Keratinocyte (primary cell): ENCODE measurements around the gene ACSS1. TPM values are rescaled to one million over a fixed set of nuclear protein-coding genes. Genes with fewer than 3 reads are reported as not detected.

Experiments used
- DNase-seq: peaks from one replicate; pipeline ENCODE4 v3.0.0-alpha.2; 2011; ENCODE audit warnings: low read depth, missing footprints, low spot score
- FAIRE-seq: peaks from 2 replicates; lab custom pipeline; 2011; peaks lifted over from hg19 to GRCh38; lab: Jason Lieb, UNC
- H2AFZ ChIP-seq: 2 replicates; pipeline ENCODE4 v1.6.0; 2012; ENCODE audit warnings: low read length, control low read depth, inconsistent platforms; ENCODE audit not compliant: control insufficient read depth
- H3K27ac ChIP-seq: 2 replicates; pipeline ENCODE4 v1.5.1; 2011; ENCODE audit warnings: low read length; ENCODE audit not compliant: control insufficient read depth, insufficient read depth
- H3K27me3 ChIP-seq: 3 replicates; pipeline ENCODE4 v1.6.0; 2011; ENCODE audit warnings: low read length; ENCODE audit not compliant: control insufficient read depth, insufficient read depth; ENCODE audit errors: extremely low read depth
- H3K36me3 ChIP-seq, 2 experiments: 2 replicates in 1 of 2; 3 replicates in 1 of 2; pipeline ENCODE4 v1.5.1; 2011; ENCODE audit warnings: low read length in 2 of 2, mild to moderate bottlenecking in 1 of 2; ENCODE audit not compliant: control insufficient read depth in 2 of 2, insufficient read depth in 2 of 2; ENCODE audit errors: extremely low read depth in 1 of 2
- H3K4me1 ChIP-seq: 3 replicates; pipeline ENCODE4 v1.5.1; 2011; ENCODE audit warnings: low read length; ENCODE audit not compliant: control insufficient read depth, insufficient read depth; ENCODE audit errors: extremely low read depth
- H3K4me2 ChIP-seq: 3 replicates; pipeline ENCODE4 v1.6.0; 2011; ENCODE audit warnings: low read depth, low read length; ENCODE audit not compliant: control insufficient read depth, insufficient read depth; ENCODE audit errors: extremely low read depth
- H3K4me3 ChIP-seq, 3 experiments: fragments of 200-600 bp in 1 of 3; sonication (generic) in 1 of 3; 2 replicates in 2 of 3; 3 replicates in 1 of 3; pipeline ENCODE4 v1.5.1; 2011 to 2016; ENCODE audit warnings: low read length in 3 of 3, mild to moderate bottlenecking in 3 of 3, control low read depth in 2 of 3, inconsistent platforms in 1 of 3, low read depth in 1 of 3, mixed read lengths in 1 of 3, mixed run types in 1 of 3, moderate library complexity in 1 of 3; ENCODE audit not compliant: control insufficient read depth in 2 of 3, insufficient read depth in 2 of 3; ENCODE audit errors: extremely low read depth in 1 of 3
- H3K79me2 ChIP-seq: 2 replicates; pipeline ENCODE4 v1.6.0; 2012; ENCODE audit warnings: low read length; ENCODE audit not compliant: control insufficient read depth, insufficient read depth
- H3K9ac ChIP-seq: 3 replicates; pipeline ENCODE4 v1.6.0; 2011; ENCODE audit warnings: low read length; ENCODE audit not compliant: control insufficient read depth, insufficient read depth; ENCODE audit errors: extremely low read depth
- H3K9me1 ChIP-seq: 3 replicates; pipeline ENCODE4 v1.6.0; 2011; ENCODE audit warnings: low read length; ENCODE audit not compliant: control insufficient read depth, insufficient read depth; ENCODE audit errors: extremely low read depth
- H3K9me3 ChIP-seq: 2 replicates; pipeline ENCODE4 v1.5.1; 2012; ENCODE audit warnings: low read depth, low read length; ENCODE audit not compliant: control insufficient read depth
- H4K20me1 ChIP-seq: 3 replicates; pipeline ENCODE4 v1.6.0; 2011; ENCODE audit warnings: low read length; ENCODE audit not compliant: control insufficient read depth, insufficient read depth; ENCODE audit errors: extremely low read depth
- EZH2 ChIP-seq: IDR thresholded peaks from one replicate; pipeline ENCODE4 v1.6.1; 2012; ENCODE audit warnings: inconsistent platforms, mild to moderate bottlenecking, low read length, moderate library complexity
- dilution Hi-C: fragments of 300-500 bp; cut with MboI; formaldehyde crosslinking; loops from one replicate; pipeline ENCODE4 v1.7.0; 2020; ENCODE audit warnings: low sequenced_read_pairs; ENCODE audit not compliant: extremely low pct_ligation_motif_present
- polyA plus RNA-seq, 5 experiments: library from polyadenylated mRNA; depleted of rRNA in 3 of 5; stranded (reverse) in 3 of 5; stranded (forward) in 1 of 5; unstranded in 1 of 5; fragments of >200 nt; gene quantifications; 1 replicate in 1 of 5; 2 replicates in 3 of 5; 3 replicates in 1 of 5; pipeline versions ENCODE4 v1.2.1 to v1.2.3, GENCODE V29; 2011 to 2012; ENCODE audit warnings: missing spikeins in 2 of 5, low read depth in 1 of 5, low replicate concordance in 1 of 5
- TF ChIP-seq, protein P1 (sequence below), 3 experiments: IDR thresholded peaks in 1 of 3; conservative IDR thresholded peaks in 1 of 3; optimal IDR thresholded peaks in 1 of 3; 2 replicates in 2 of 3; 3 replicates in 1 of 3; pipeline versions ENCODE3 to v1.5.1; 2011; ENCODE audit warnings: low read length in 3 of 3, mild to moderate bottlenecking in 3 of 3, moderate library complexity in 2 of 3, control low read depth in 1 of 3, inconsistent platforms in 1 of 3; ENCODE audit not compliant: insufficient read depth in 2 of 3; ENCODE audit errors: extremely low read depth in 1 of 3

Gene ACSS1
- polyA plus RNA-seq, 1 donor (not counting 4 experiments of a cell fraction or from before 2014, with no cell fraction given), result 1.5 TPM

DNA sequence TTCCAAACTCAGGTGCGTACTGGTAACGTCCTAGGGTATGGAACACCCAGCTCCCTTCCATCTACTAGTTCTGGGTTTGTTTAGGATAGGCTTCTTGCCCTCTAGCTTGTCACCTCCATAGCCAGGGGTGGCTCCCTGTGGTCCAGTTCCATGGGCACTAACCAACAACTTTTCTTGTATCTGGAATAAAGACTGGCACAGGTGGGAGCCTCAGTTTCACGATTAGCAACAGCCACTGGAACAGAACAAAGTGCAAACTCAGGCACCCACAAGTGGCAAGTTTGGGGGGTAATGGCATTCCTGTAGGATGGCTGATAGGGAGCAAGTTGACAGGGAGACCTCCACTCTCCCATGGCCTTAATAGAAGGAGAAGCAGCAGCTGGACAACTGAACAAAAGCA, 59.8 kb downstream of the ACSS1 start:
- no peaks in the 10 kb centered on the region for H3K79me2 ChIP-seq
- H3K4me1 ChIP-seq, result peaks cover 25% of the 10 kb centered on the region
- no peak overlapping the region for H3K27ac ChIP-seq

DNA sequence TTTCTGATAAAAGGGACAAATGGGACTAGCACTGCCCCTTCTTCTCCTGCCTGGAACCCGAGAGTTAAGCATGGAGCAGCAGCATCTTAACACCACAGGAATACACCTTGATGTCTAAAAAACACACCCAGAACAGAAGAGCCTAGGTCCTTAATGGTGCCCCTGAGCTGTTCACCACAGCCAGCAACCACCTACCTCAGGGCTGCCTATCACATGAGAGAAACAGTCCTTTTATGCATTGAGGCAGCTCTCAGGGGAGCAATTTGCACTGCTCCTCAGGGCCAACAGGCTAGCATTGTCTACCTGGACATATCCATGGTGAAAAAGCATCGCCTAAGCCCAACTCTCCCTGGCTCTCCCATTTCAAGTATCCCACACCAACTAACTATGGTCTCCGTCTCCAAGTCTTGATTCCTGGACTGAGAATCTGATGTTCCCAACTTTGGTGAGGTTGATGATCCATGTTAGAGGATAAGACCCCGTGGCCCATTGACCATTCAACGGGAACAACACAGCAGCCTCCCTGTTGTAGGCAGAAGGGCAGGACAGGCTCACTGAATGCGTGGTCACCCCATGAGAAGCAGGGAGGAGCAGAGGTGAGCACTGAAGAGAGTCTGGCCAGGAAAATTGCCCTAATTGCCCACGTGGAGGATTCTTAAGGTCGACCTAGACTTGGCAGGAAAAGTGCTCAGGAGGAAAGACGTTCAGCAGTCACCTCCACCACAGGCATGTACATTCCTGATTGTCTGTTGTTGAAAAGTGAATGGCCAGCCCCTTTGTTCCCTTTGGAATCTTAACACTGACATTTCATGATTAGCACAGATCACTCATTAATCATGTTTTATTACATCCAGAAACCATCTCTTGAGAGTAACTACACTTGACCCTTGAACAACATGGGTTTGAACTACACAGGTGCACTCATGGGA, 61.2 kb downstream of the ACSS1 start:
- no peak for DNase-seq
- H3K9me1 ChIP-seq, result no peaks in the 10 kb centered on the region
- H3K9me3 ChIP-seq, result no peaks in the 10 kb centered on the region
- no peak overlapping the region for H3K9ac ChIP-seq
- dilution Hi-C loops, result no loop called here
- H4K20me1 ChIP-seq, result no peaks in the 10 kb centered on the region
- H3K4me3 ChIP-seq, result no peak overlapping the region
- no peak overlapping the region for H3K27ac ChIP-seq
- FAIRE-seq, result no peak
- no peak for TF ChIP-seq EZH2
- TF ChIP-seq, protein P1, sequence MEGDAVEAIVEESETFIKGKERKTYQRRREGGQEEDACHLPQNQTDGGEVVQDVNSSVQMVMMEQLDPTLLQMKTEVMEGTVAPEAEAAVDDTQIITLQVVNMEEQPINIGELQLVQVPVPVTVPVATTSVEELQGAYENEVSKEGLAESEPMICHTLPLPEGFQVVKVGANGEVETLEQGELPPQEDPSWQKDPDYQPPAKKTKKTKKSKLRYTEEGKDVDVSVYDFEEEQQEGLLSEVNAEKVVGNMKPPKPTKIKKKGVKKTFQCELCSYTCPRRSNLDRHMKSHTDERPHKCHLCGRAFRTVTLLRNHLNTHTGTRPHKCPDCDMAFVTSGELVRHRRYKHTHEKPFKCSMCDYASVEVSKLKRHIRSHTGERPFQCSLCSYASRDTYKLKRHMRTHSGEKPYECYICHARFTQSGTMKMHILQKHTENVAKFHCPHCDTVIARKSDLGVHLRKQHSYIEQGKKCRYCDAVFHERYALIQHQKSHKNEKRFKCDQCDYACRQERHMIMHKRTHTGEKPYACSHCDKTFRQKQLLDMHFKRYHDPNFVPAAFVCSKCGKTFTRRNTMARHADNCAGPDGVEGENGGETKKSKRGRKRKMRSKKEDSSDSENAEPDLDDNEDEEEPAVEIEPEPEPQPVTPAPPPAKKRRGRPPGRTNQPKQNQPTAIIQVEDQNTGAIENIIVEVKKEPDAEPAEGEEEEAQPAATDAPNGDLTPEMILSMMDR (optimal IDR thresholded peaks at IDR 0.05 in 1 of 3, IDR thresholded peaks at IDR 0.05 in 1 of 3, conservative IDR thresholded peaks at IDR 0.05 in 1 of 3; ENCODE audit: extremely low read depth in 1 of 3, insufficient read depth in 2 of 3, low read length in 3 of 3), result no peak
- H3K27me3 ChIP-seq, result peaks cover 7% of the 10 kb centered on the region
- H2AFZ ChIP-seq, result no peak overlapping the region
- H3K4me2 ChIP-seq, result no peak overlapping the region
- H3K4me1 ChIP-seq, result peaks cover 32% of the 10 kb centered on the region
- H3K36me3 ChIP-seq, result no peaks in the 10 kb centered on the region
- peaks cover 6% of the 10 kb centered on the region for H3K79me2 ChIP-seq

More for the DNA sequence above, 59.8 kb downstream of the ACSS1 start:
- H4K20me1 ChIP-seq, result no peaks in the 10 kb centered on the region
- H3K9me1 ChIP-seq, result no peaks in the 10 kb centered on the region
- no peak for TF ChIP-seq EZH2
- TF ChIP-seq, protein P1 (optimal IDR thresholded peaks at IDR 0.05 in 1 of 3, IDR thresholded peaks at IDR 0.05 in 1 of 3, conservative IDR thresholded peaks at IDR 0.05 in 1 of 3; ENCODE audit: extremely low read depth in 1 of 3, insufficient read depth in 2 of 3, low read length in 3 of 3), result no peak
- H2AFZ ChIP-seq, result no peak overlapping the region
- H3K36me3 ChIP-seq, result no peaks in the 10 kb centered on the region
- no peak overlapping the region for H3K4me2 ChIP-seq
- dilution Hi-C loops, result no loop called here
- no peaks in the 10 kb centered on the region for H3K9me3 ChIP-seq
- no peak overlapping the region for H3K9ac ChIP-seq
- DNase-seq (no peak), FAIRE-seq (no peak)
- H3K27me3 ChIP-seq, result peaks cover 7% of the 10 kb centered on the region
- no peak overlapping the region for H3K4me3 ChIP-seq
